Measurements from ENCODE around the gene IGFL2. TPM values are rescaled to one million over a fixed set of nuclear protein-coding genes. Genes with fewer than 3 reads are reported as not detected.
"Not testable (repeated sequence)": the region's sequence is repeated elsewhere in the genome, so short reads cannot be mapped to it uniquely, and the experiment has no call there.

The IGFL2 gene
- total RNA-seq, 2 donors from 2014 or later = 0.72 TPM; not detected in 1

GRCh38 chr19:46186101-46186716 is 38.2 kb downstream of the IGFL2 start:
- DNase-seq = no peak
- peaks cover 7% of the 10 kb centered on the region for H3K4me1 Mint-ChIP-seq
- H3K27me3 Mint-ChIP-seq = peaks cover 67% of the 10 kb centered on the region
- H3K27ac Mint-ChIP-seq = no peak overlapping the region
- no peaks in the 10 kb centered on the region for H3K9me3 ChIP-seq (ENCODE audit: control insufficient read depth, low read length, poor library complexity, severe bottlenecking)
- no peak overlapping the region for H3K4me3 Mint-ChIP-seq
- H3K36me3 Mint-ChIP-seq (ENCODE audit: low read depth) = peaks cover 6% of the 10 kb centered on the region
- no peak for ATAC-seq

GRCh38 chr19:46186717-46187101 is 38.7 kb downstream of the IGFL2 start:
- DNase-seq = no peak
- Mint-ChIP-seq H3K36me3 (ENCODE audit: low read depth) (peaks cover 8% of the 10 kb centered on the region), H3K4me3 (no peak overlapping the region), H3K27me3 (peaks cover 69% of the 10 kb centered on the region), H3K27ac (no peak overlapping the region), H3K4me1 (peaks cover 7% of the 10 kb centered on the region)
- no peak for ATAC-seq
- no peaks in the 10 kb centered on the region for H3K9me3 ChIP-seq (ENCODE audit: control insufficient read depth, low read length, poor library complexity, severe bottlenecking)

GRCh38 chr19:46189971-46190888 is 42.2 kb downstream of the IGFL2 start:
- H3K36me3 Mint-ChIP-seq (ENCODE audit: low read depth) = peaks cover 4% of the 10 kb centered on the region
- H3K9me3 ChIP-seq (ENCODE audit: control insufficient read depth, low read length, poor library complexity, severe bottlenecking) = no peaks in the 10 kb centered on the region
- H3K4me1 Mint-ChIP-seq = peaks cover 3% of the 10 kb centered on the region
- H3K27ac Mint-ChIP-seq = no peak overlapping the region
- no peak for ATAC-seq
- no peak overlapping the region for H3K4me3 Mint-ChIP-seq
- peaks cover 76% of the 10 kb centered on the region for H3K27me3 Mint-ChIP-seq
- DNase-seq = no peak

GRCh38 chr19:46191356-46191755 is 43.3 kb downstream of the IGFL2 start:
- ATAC-seq (no peak), DNase-seq (no peak)
- H3K27me3 Mint-ChIP-seq = peaks cover 78% of the 10 kb centered on the region
- H3K4me1 Mint-ChIP-seq = peaks cover 2% of the 10 kb centered on the region
- no peak overlapping the region for H3K4me3 Mint-ChIP-seq
- no peaks in the 10 kb centered on the region for H3K9me3 ChIP-seq (ENCODE audit: control insufficient read depth, low read length, poor library complexity, severe bottlenecking)
- H3K27ac Mint-ChIP-seq = no peak overlapping the region
- peaks cover 9% of the 10 kb centered on the region for H3K36me3 Mint-ChIP-seq (ENCODE audit: low read depth)

- peaks cover 10% of the 10 kb centered on the region for H3K36me3 Mint-ChIP-seq (ENCODE audit: low read depth)
- peaks cover 79% of the 10 kb centered on the region for H3K27me3 Mint-ChIP-seq
- no peak overlapping the region for H3K27ac Mint-ChIP-seq
- DNase-seq = no peak
- H3K4me3 Mint-ChIP-seq = no peak overlapping the region
- H3K4me1 Mint-ChIP-seq = peaks cover 4% of the 10 kb centered on the region
- no peaks in the 10 kb centered on the region for H3K9me3 ChIP-seq (ENCODE audit: control insufficient read depth, low read length, poor library complexity, severe bottlenecking)
- ATAC-seq = no peak
Observed at GRCh38 chr19:46191972-46192371, 43.9 kb downstream of the IGFL2 start.

GRCh38 chr19:46192626-46192991 is 44.6 kb downstream of the IGFL2 start:
- Mint-ChIP-seq H3K27me3 (peaks cover 86% of the 10 kb centered on the region), H3K36me3 (ENCODE audit: low read depth) (peaks cover 14% of the 10 kb centered on the region)
- ATAC-seq; H3K27ac Mint-ChIP-seq; DNase-seq; H3K9me3 ChIP-seq (ENCODE audit: control insufficient read depth, low read length, poor library complexity, severe bottlenecking); H3K4me3 Mint-ChIP-seq; H3K4me1 Mint-ChIP-seq: not testable (repeated sequence)

- peaks cover 7% of the 10 kb centered on the region for H3K4me1 Mint-ChIP-seq
- no peak overlapping the region for H3K27ac Mint-ChIP-seq
- no peaks in the 10 kb centered on the region for H3K9me3 ChIP-seq (ENCODE audit: control insufficient read depth, low read length, poor library complexity, severe bottlenecking)
- ATAC-seq = no peak
- no peak for DNase-seq
- H3K27me3 Mint-ChIP-seq = peaks cover 86% of the 10 kb centered on the region
- peaks cover 15% of the 10 kb centered on the region for H3K36me3 Mint-ChIP-seq (ENCODE audit: low read depth)
- H3K4me3 Mint-ChIP-seq = no peak overlapping the region
Observed at GRCh38 chr19:46192992-46193650, 45.1 kb downstream of the IGFL2 start.

GRCh38 chr19:46193678-46194077 is 45.6 kb downstream of the IGFL2 start:
- Mint-ChIP-seq H3K4me1 (peaks cover 7% of the 10 kb centered on the region), H3K27me3 (peaks cover 86% of the 10 kb centered on the region), H3K27ac (no peak overlapping the region), H3K36me3 (ENCODE audit: low read depth) (peaks cover 17% of the 10 kb centered on the region), H3K4me3 (no peak overlapping the region)
- no peak for DNase-seq
- no peaks in the 10 kb centered on the region for H3K9me3 ChIP-seq (ENCODE audit: control insufficient read depth, low read length, poor library complexity, severe bottlenecking)
- no peak for ATAC-seq

GRCh38 chr19:46195104-46195503 is 47.1 kb downstream of the IGFL2 start:
- no peak overlapping the region for H3K4me3 Mint-ChIP-seq
- H3K27me3 Mint-ChIP-seq = peaks cover 76% of the 10 kb centered on the region
- no peak for ATAC-seq

GRCh38 chr19:46195919-46196318 is 47.9 kb downstream of the IGFL2 start:
- peaks cover 72% of the 10 kb centered on the region for H3K27me3 Mint-ChIP-seq
- H3K36me3 Mint-ChIP-seq (ENCODE audit: low read depth) = peaks cover 17% of the 10 kb centered on the region
- H3K4me3 Mint-ChIP-seq; ATAC-seq; H3K27ac Mint-ChIP-seq; H3K4me1 Mint-ChIP-seq; DNase-seq; H3K9me3 ChIP-seq (ENCODE audit: control insufficient read depth, low read length, poor library complexity, severe bottlenecking): not testable (repeated sequence)

More at GRCh38 chr19:46195104-46195503, 47.1 kb downstream of the IGFL2 start:
- H3K36me3 Mint-ChIP-seq (ENCODE audit: low read depth) = peaks cover 17% of the 10 kb centered on the region
- no peak overlapping the region for H3K27ac Mint-ChIP-seq
- DNase-seq = no peak
- peaks cover 7% of the 10 kb centered on the region for H3K4me1 Mint-ChIP-seq
- H3K9me3 ChIP-seq (ENCODE audit: control insufficient read depth, low read length, poor library complexity, severe bottlenecking) = no peaks in the 10 kb centered on the region

- peaks cover 9% of the 10 kb centered on the region for H3K4me1 Mint-ChIP-seq
- peaks cover 71% of the 10 kb centered on the region for H3K27me3 Mint-ChIP-seq
- DNase-seq (no peak), ATAC-seq (no peak)
- H3K9me3 ChIP-seq (ENCODE audit: control insufficient read depth, low read length, poor library complexity, severe bottlenecking) = no peaks in the 10 kb centered on the region
- H3K27ac Mint-ChIP-seq = no peak overlapping the region
- no peak overlapping the region for H3K4me3 Mint-ChIP-seq
- H3K36me3 Mint-ChIP-seq (ENCODE audit: low read depth) = peaks cover 17% of the 10 kb centered on the region
Observed at GRCh38 chr19:46196410-46197124, 48.5 kb downstream of the IGFL2 start.

GRCh38 chr19:46197314-46198070 is 49.5 kb downstream of the IGFL2 start:
- H3K27me3 Mint-ChIP-seq = peaks cover 73% of the 10 kb centered on the region
- peaks cover 16% of the 10 kb centered on the region for H3K4me1 Mint-ChIP-seq
- peaks cover 22% of the 10 kb centered on the region for H3K36me3 Mint-ChIP-seq (ENCODE audit: low read depth)
- DNase-seq (no peak), ATAC-seq (no peak)
- no peaks in the 10 kb centered on the region for H3K9me3 ChIP-seq (ENCODE audit: control insufficient read depth, low read length, poor library complexity, severe bottlenecking)
- no peak overlapping the region for H3K4me3 Mint-ChIP-seq
- no peak overlapping the region for H3K27ac Mint-ChIP-seq

Measured in T-helper 17 cell (primary cell).